GM23338 (cell line): Measurements from ENCODE around the gene FBXO41. TPM values are rescaled to one million over a fixed set of nuclear protein-coding genes. Genes with fewer than 3 reads are reported as not detected.

ENCODE experiments used
- ATAC-seq: fragments of 200-7000 bp; cut with Tn5 transposase; 3 replicates; pipeline ENCODE4 v1.9.1; 2020
- DNase-seq: peaks from one replicate; pipeline ENCODE4 v3.0.0-alpha.2; 2015; ENCODE audit warnings: low spot score
- H2AFZ ChIP-seq: fragments of 200-600 bp; sonication (generic); 2 replicates; pipeline ENCODE4 v1.8.0; 2016; ENCODE audit warnings: antibody characterized with exemption, mild to moderate bottlenecking, moderate library complexity
- H3F3A ChIP-seq: fragments of 200-600 bp; sonication (generic); replicated peaks from 2 replicates; pipeline ENCODE4 v1.8.0; 2017; ENCODE audit warnings: antibody characterized with exemption, mixed run types, low read depth
- H3K27ac ChIP-seq: fragments of 200-600 bp; sonication (generic); 2 replicates; pipeline ENCODE4 v1.6.1; 2016; ENCODE audit warnings: low read depth
- H3K27me3 ChIP-seq: fragments of 200-600 bp; sonication (generic); 2 replicates; pipeline ENCODE4 v1.8.0; 2016; ENCODE audit warnings: mild to moderate bottlenecking, mixed run types, moderate library complexity; ENCODE audit not compliant: insufficient read depth
- H3K36me3 ChIP-seq: fragments of 200-600 bp; sonication (generic); 2 replicates; pipeline ENCODE4 v1.8.0; 2016; ENCODE audit warnings: mild to moderate bottlenecking; ENCODE audit not compliant: insufficient read depth
- H3K4me1 ChIP-seq: fragments of 200-600 bp; sonication (generic); 2 replicates; pipeline ENCODE4 v1.8.0; 2016; ENCODE audit warnings: mild to moderate bottlenecking, moderate library complexity; ENCODE audit not compliant: insufficient read depth
- H3K4me2 ChIP-seq: fragments of 200-600 bp; sonication (generic); 2 replicates; pipeline ENCODE4 v1.7.1; 2017; ENCODE audit warnings: mixed run types
- H3K4me3 ChIP-seq: fragments of 200-600 bp; sonication (generic); 2 replicates; pipeline ENCODE4 v1.6.1; 2016; ENCODE audit warnings: mixed run types
- H3K79me2 ChIP-seq: fragments of 200-600 bp; sonication (generic); replicated peaks from 2 replicates; pipeline ENCODE4 v1.8.0; 2017; ENCODE audit warnings: mild to moderate bottlenecking; ENCODE audit not compliant: insufficient read depth
- H3K9me2 ChIP-seq: fragments of 200-600 bp; sonication (generic); 2 replicates; pipeline ENCODE4 v1.8.0; 2017; ENCODE audit not compliant: insufficient read depth
- H4K20me1 ChIP-seq: fragments of 200-600 bp; sonication (generic); replicated peaks from 2 replicates; pipeline ENCODE4 v1.8.0; 2017; ENCODE audit warnings: mild to moderate bottlenecking; ENCODE audit not compliant: insufficient read depth
- H3K27ac Mint-ChIP-seq: 2 replicates; pipeline ENCODE4 v1.8.0; 2020; ENCODE audit warnings: inconsistent platforms, mild to moderate bottlenecking, moderate library complexity, mixed read lengths
- H3K27me3 Mint-ChIP-seq: 3 replicates; pipeline ENCODE4 v1.8.0; 2022; ENCODE audit warnings: low read depth, mild to moderate bottlenecking, moderate library complexity, mixed read lengths, inconsistent platforms; ENCODE audit not compliant: insufficient read depth, poor library complexity
- H3K36me3 Mint-ChIP-seq: 3 replicates; pipeline ENCODE4 v1.8.0; 2021; ENCODE audit warnings: low read depth, mild to moderate bottlenecking, inconsistent platforms, moderate library complexity, mixed read lengths
- H3K4me1 Mint-ChIP-seq: 3 replicates; pipeline ENCODE4 v1.8.0; 2020; ENCODE audit warnings: mild to moderate bottlenecking, inconsistent platforms, mixed read lengths
- H3K4me3 Mint-ChIP-seq: 3 replicates; pipeline ENCODE4 v1.8.0; 2021; ENCODE audit warnings: moderate library complexity, mild to moderate bottlenecking, inconsistent platforms, mixed read lengths
- H3K9me3 Mint-ChIP-seq: 3 replicates; pipeline ENCODE4 v1.8.0; 2020; ENCODE audit warnings: moderate library complexity, mild to moderate bottlenecking, inconsistent platforms, mixed read lengths
- CTCF ChIP-seq, 2 experiments: fragments of 200-600 bp in 1 of 2; sonication (generic) in 1 of 2; conservative IDR thresholded peaks; 2 replicates each; pipeline versions ENCODE4 v1.5.1 to v1.6.1; 2016 to 2017; ENCODE audit warnings: antibody characterized with exemption in 2 of 2, low read depth in 2 of 2, mild to moderate bottlenecking in 2 of 2, moderate library complexity in 1 of 2
- EZH2 ChIP-seq: fragments of 200-600 bp; sonication (generic); IDR thresholded peaks from one replicate; pipeline ENCODE4 v1.8.0; 2017; ENCODE audit warnings: antibody characterized with exemption, mild to moderate bottlenecking, low read depth; ENCODE audit not compliant: unreplicated experiment
- JUNB ChIP-seq: IDR thresholded peaks from one replicate; pipeline ENCODE4 v1.6.1; 2016; ENCODE audit warnings: antibody characterized with exemption; ENCODE audit not compliant: unreplicated experiment
- POLR2AphosphoS5 ChIP-seq: IDR thresholded peaks from 2 replicates; pipeline ENCODE4 v1.6.1; 2016; ENCODE audit warnings: antibody characterized with exemption, low read depth
- REST ChIP-seq: IDR thresholded peaks from one replicate; pipeline ENCODE4 v1.6.1; 2018; ENCODE audit warnings: antibody characterized with exemption; ENCODE audit not compliant: unreplicated experiment
- STAT1 ChIP-seq: IDR thresholded peaks from one replicate; pipeline ENCODE4 v1.6.1; 2016; ENCODE audit warnings: antibody characterized with exemption; ENCODE audit not compliant: unreplicated experiment
- ZNF114 ChIP-seq: fragments of 250-450 bp; sonication (Bioruptor Pico); IDR thresholded peaks from 2 replicates; pipeline ENCODE4 v1.5.0; 2020; ENCODE audit warnings: mild to moderate bottlenecking, moderate library complexity
- polyA plus RNA-seq: library from polyadenylated mRNA; unstranded; fragments of >200 nt; fragmentation: Nextera tagmentation; extraction: Ambion mirVana; gene quantifications from 2 replicates; pipeline ENCODE4 v1.2.1, GENCODE V29; 2016
- total RNA-seq: library from RNA; depleted of rRNA; stranded (reverse); fragments of >200 nt; shearing (Covaris generic); gene quantifications from 2 replicates; pipeline ENCODE4 v1.2.3, GENCODE V29; 2014

FBXO41 gene
- total and polyA plus RNA-seq, 2 experiments from 2014 or later: 3.5 to 13.8 TPM

GRCh38 chr2:73252238-73253027 is 31.8 kb downstream of the FBXO41 start (continued):
- TF ChIP-seq REST: no peak

- H4K20me1 ChIP-seq: peaks cover 50% of the 10 kb centered on the region
- peaks cover 76% of the 10 kb centered on the region for H3K36me3 Mint-ChIP-seq
- no peak overlapping the region for H3K27ac ChIP-seq
- no peaks in the 10 kb centered on the region for H3K27me3 ChIP-seq
- H3K27ac Mint-ChIP-seq: no peak overlapping the region
- DNase-seq: no peak
- TF ChIP-seq CTCF (conservative IDR thresholded peaks at IDR 0.05; ENCODE audit: low read depth in 2 of 2): no peak
- TF ChIP-seq JUNB: no peak
- TF ChIP-seq POLR2AphosphoS5: no peak
- no peak overlapping the region for H2AFZ ChIP-seq
- ATAC-seq: no peak
- H3F3A ChIP-seq: peaks cover 11% of the 10 kb centered on the region; the same call in 1 of the 2 replicates
- H3K27me3 Mint-ChIP-seq: peaks cover 7% of the 10 kb centered on the region
- no peaks in the 10 kb centered on the region for H3K9me3 Mint-ChIP-seq
- H3K4me1 ChIP-seq: peaks cover 4% of the 10 kb centered on the region; the same call in 1 of the 2 replicates
- H3K79me2 ChIP-seq: no peaks in the 10 kb centered on the region
- H3K4me1 Mint-ChIP-seq: peaks cover 16% of the 10 kb centered on the region; the same call in 2 of the 3 replicates
- no peaks in the 10 kb centered on the region for H3K9me2 ChIP-seq
- peaks cover 38% of the 10 kb centered on the region for H3K36me3 ChIP-seq
- no peak overlapping the region for H3K4me3 ChIP-seq
- no peak overlapping the region for H3K4me3 Mint-ChIP-seq
- no peak overlapping the region for H3K4me2 ChIP-seq
Observed at GRCh38 chr2:73250872-73251846, 33.1 kb downstream of the FBXO41 start.

GRCh38 chr2:73249636-73250035 is 34.6 kb downstream of the FBXO41 start:
- no peak for ATAC-seq
- Mint-ChIP-seq H3K4me1 (0 out of 3 replicates have a peak, but pooled peaks cover 3% of the 10 kb centered on the region), H3K27ac (no peak overlapping the region), H3K4me3 (no peak overlapping the region), H3K27me3 (peaks cover 5% of the 10 kb centered on the region), H3K36me3 (peaks cover 91% of the 10 kb centered on the region), H3K9me3 (no peaks in the 10 kb centered on the region)
- H3K27me3 ChIP-seq: no peaks in the 10 kb centered on the region
- no peak overlapping the region for H3K4me3 ChIP-seq
- peaks cover 60% of the 10 kb centered on the region for H4K20me1 ChIP-seq
- H3K9me2 ChIP-seq: no peaks in the 10 kb centered on the region
- H3K4me2 ChIP-seq: no peak overlapping the region
- peaks cover 53% of the 10 kb centered on the region for H3K36me3 ChIP-seq
- DNase-seq: no peak
- H3K4me1 ChIP-seq: no peaks in the 10 kb centered on the region
- no peaks in the 10 kb centered on the region for H3K79me2 ChIP-seq
- no peak overlapping the region for H3K27ac ChIP-seq
- H3F3A ChIP-seq: peaks cover 11% of the 10 kb centered on the region; the same call in 1 of the 2 replicates
- no peak overlapping the region for H2AFZ ChIP-seq
- TF ChIP-seq EZH2: no peak
- TF ChIP-seq STAT1: no peak
- no peak for TF ChIP-seq ZNF114 (CRISPR knock-in tag)
